ENCODE data around the gene SETD9. TPM values are rescaled to one million over a fixed set of nuclear protein-coding genes. Genes with fewer than 3 reads are reported as not detected.

The SETD9 gene
- total RNA-seq, 1 experiment from 2014 or later: 6.5 TPM

GRCh38 chr5:56876327-56876726 is 33.1 kb upstream of the SETD9 start:
- H3K9me2 ChIP-seq (ENCODE audit: insufficient read depth): no peaks in the 10 kb centered on the region
- intact Hi-C loops (cut with micrococcal nuclease; ENCODE audit: unreplicated experiment): loop anchor here (10.0 kb wide), 1 partner anchor 942 kb away; no protein-coding TSS in a partner anchor

GRCh38 chr5:56881571-56881970 is 27.8 kb upstream of the SETD9 start:
- Histone ChIP-seq H3K27me3 (ENCODE audit: insufficient read depth, low read depth) (no peaks in the 10 kb centered on the region), H3K27ac (no peak overlapping the region), H4K20me1 (ENCODE audit: insufficient read depth) (0 out of 2 replicates have a peak, but pooled peaks cover 5% of the 10 kb centered on the region), H3K4me1 (replicated peaks; ENCODE audit: insufficient read depth) (no peaks in the 10 kb centered on the region), H3F3A (ENCODE audit: insufficient read depth, low read depth) (0 out of 2 replicates have a peak, but pooled peaks cover 7% of the 10 kb centered on the region), H2AFZ (no peak overlapping the region), H3K9me3 (ENCODE audit: insufficient read depth, low read depth) (no peaks in the 10 kb centered on the region), H3K4me3 (no peak overlapping the region), H3K4me2 (no peak overlapping the region), H3K9me2 (ENCODE audit: insufficient read depth) (no peaks in the 10 kb centered on the region), H3K36me3 (ENCODE audit: low read depth) (peaks cover 76% of the 10 kb centered on the region), H3K79me2 (ENCODE audit: low read depth) (0 out of 2 replicates have a peak, but pooled peaks cover 7% of the 10 kb centered on the region)
- POLR2A ChIA-PET (ENCODE audit: unreplicated experiment): no interaction called here
- no peak for DNase-seq
- TF ChIP-seq EZH2 (IDR thresholded peaks at IDR 0.05; ENCODE audit: low read depth) (no peak), CTCF (conservative IDR thresholded peaks at IDR 0.05) (no peak)
- BruUV-seq (replicated peaks): no TSS peak
- CTCF ChIA-PET: no interaction called here
- intact Hi-C loops (cut with micrococcal nuclease; ENCODE audit: unreplicated experiment): no loop called here

More at GRCh38 chr5:56876327-56876726, 33.1 kb upstream of the SETD9 start:
- H3K4me1 ChIP-seq (replicated peaks; ENCODE audit: insufficient read depth): no peaks in the 10 kb centered on the region
- TF ChIP-seq EZH2 (IDR thresholded peaks at IDR 0.05; ENCODE audit: low read depth) (no peak), CTCF (conservative IDR thresholded peaks at IDR 0.05) (no peak)
- H3K4me3 ChIP-seq: no peak overlapping the region
- H3K79me2 ChIP-seq (ENCODE audit: low read depth): 0 out of 2 replicates have a peak, but pooled peaks cover 7% of the 10 kb centered on the region
- H3K9me3 ChIP-seq (ENCODE audit: insufficient read depth, low read depth): no peaks in the 10 kb centered on the region
- ChIA-PET CTCF (no interaction called here), POLR2A (ENCODE audit: unreplicated experiment) (no interaction called here)
- H3K27ac ChIP-seq: no peak overlapping the region
- BruUV-seq (replicated peaks): no TSS peak
- H3K36me3 ChIP-seq (ENCODE audit: low read depth): peaks cover 74% of the 10 kb centered on the region
- no peak for DNase-seq
- no peaks in the 10 kb centered on the region for H3F3A ChIP-seq (ENCODE audit: insufficient read depth, low read depth)
- H3K4me2 ChIP-seq: no peak overlapping the region
- no peak overlapping the region for H2AFZ ChIP-seq
- H4K20me1 ChIP-seq (ENCODE audit: insufficient read depth): 0 out of 2 replicates have a peak, but pooled peaks cover 5% of the 10 kb centered on the region
- no peaks in the 10 kb centered on the region for H3K27me3 ChIP-seq (ENCODE audit: insufficient read depth, low read depth)

GRCh38 chr5:56893251-56893951 is 16.0 kb upstream of the SETD9 start:
- DNase-seq: no peak
- peaks cover 15% of the 10 kb centered on the region; the same call in 1 of the 2 replicates for H3F3A ChIP-seq (ENCODE audit: insufficient read depth, low read depth)
- intact Hi-C loops (cut with micrococcal nuclease; ENCODE audit: unreplicated experiment): no loop called here
- no peak overlapping the region for H3K4me2 ChIP-seq
- no peaks in the 10 kb centered on the region for H3K9me3 ChIP-seq (ENCODE audit: insufficient read depth, low read depth)
- no peaks in the 10 kb centered on the region for H3K79me2 ChIP-seq (ENCODE audit: low read depth)
- H3K36me3 ChIP-seq (ENCODE audit: low read depth): peaks cover 54% of the 10 kb centered on the region
- H2AFZ ChIP-seq: no peak overlapping the region
- H4K20me1 ChIP-seq (ENCODE audit: insufficient read depth): peaks cover 3% of the 10 kb centered on the region; the same call in 1 of the 2 replicates
- POLR2A ChIA-PET (ENCODE audit: unreplicated experiment): interaction anchor here (0.7 kb wide), 1 partner anchor 22 kb away, joined by 3 read pairs; no protein-coding TSS in a partner anchor
- H3K4me3 ChIP-seq: no peak overlapping the region
- no TSS peak for BruUV-seq (replicated peaks)
- no peak overlapping the region for H3K27ac ChIP-seq
- CTCF ChIA-PET: no interaction called here
- no peaks in the 10 kb centered on the region for H3K4me1 ChIP-seq (replicated peaks; ENCODE audit: insufficient read depth)
- H3K27me3 ChIP-seq (ENCODE audit: insufficient read depth, low read depth): no peaks in the 10 kb centered on the region
- no peak for TF ChIP-seq CTCF (conservative IDR thresholded peaks at IDR 0.05)
- TF ChIP-seq EZH2 (IDR thresholded peaks at IDR 0.05; ENCODE audit: low read depth): no peak
- no peaks in the 10 kb centered on the region for H3K9me2 ChIP-seq (ENCODE audit: insufficient read depth)

Data from PC-9 (cell line).